ENCODE results near the gene FIZ1. TPM values are rescaled to one million over a fixed set of nuclear protein-coding genes. Genes with fewer than 3 reads are reported as not detected.

FIZ1 gene
- polyA plus RNA-seq, 2 donors = 7.2 to 10.9 TPM

Other genes starting within 250 kb of the FIZ1 start
- under 1 TPM; 0.48 to 0.53 TPM for gene COX6B2, start 244.8 kb downstream of the FIZ1 start, polyA plus RNA-seq
- gene GARIN5B, start 236.3 kb downstream of the FIZ1 start, polyA plus RNA-seq = not detected
- gene IL11, start 229.1 kb downstream of the FIZ1 start, polyA plus RNA-seq = under 1 TPM; 0.47 to 0.51 TPM
- gene TMEM190, start 222.7 kb downstream of the FIZ1 start, polyA plus RNA-seq = not detected
- gene TMEM238, start 215.2 kb downstream of the FIZ1 start, polyA plus RNA-seq = under 1 TPM; 0.49 to 0.98 TPM
- 1,000 to 10,000 TPM; 2,179 to 2,435 TPM for gene RPL28, start 213.6 kb downstream of the FIZ1 start, polyA plus RNA-seq
- 10 to 100 TPM; 12.8 to 24.1 TPM for gene UBE2S, start 191.7 kb downstream of the FIZ1 start, polyA plus RNA-seq
- under 1 TPM in 1 of 2 donors, not detected in 1; 0.01 TPM for gene SHISA7, start 156.2 kb downstream of the FIZ1 start, polyA plus RNA-seq
- gene ISOC2, start 137.9 kb downstream of the FIZ1 start, polyA plus RNA-seq = 10 to 100 TPM; 38.6 to 95.2 TPM
- gene C19orf85, start 134.8 kb downstream of the FIZ1 start, polyA plus RNA-seq = under 1 TPM in 1 of 2 donors, not detected in 1; 0.04 TPM
- gene ZNF628, start 122.9 kb downstream of the FIZ1 start, polyA plus RNA-seq = 1 to 10 TPM; 3.8 to 7.0 TPM
- gene NAT14, start 114.3 kb downstream of the FIZ1 start, polyA plus RNA-seq = 1 to 10 TPM; 4.2 to 6.8 TPM
- gene SSC5D, start 111.1 kb downstream of the FIZ1 start, polyA plus RNA-seq = 1 to 10 TPM in 1 of 2 donors, under 1 TPM in 1; 0.92 to 1.0 TPM
- not detected for gene SBK2, start 62.4 kb downstream of the FIZ1 start, polyA plus RNA-seq
- under 1 TPM; 0.09 to 0.18 TPM for gene SBK3, start 54.0 kb downstream of the FIZ1 start, polyA plus RNA-seq
- 1 to 10 TPM; 3.4 to 4.4 TPM for gene ZNF579, start 18.7 kb downstream of the FIZ1 start, polyA plus RNA-seq
- 10 to 100 TPM; 24.6 to 30.5 TPM for gene ZNF524, start 771 bp upstream of the FIZ1 start, polyA plus RNA-seq
- gene ZNF865, start 6.1 kb upstream of the FIZ1 start, polyA plus RNA-seq = 1 to 10 TPM; 4.3 to 5.9 TPM
- 1 to 10 TPM; 5.2 to 5.9 TPM for gene ZNF784, start 25.0 kb upstream of the FIZ1 start, polyA plus RNA-seq
- 10 to 100 TPM; 12.8 to 14.2 TPM for gene ZNF580, start 41.5 kb upstream of the FIZ1 start, polyA plus RNA-seq
- 10 to 100 TPM; 10.3 to 16.6 TPM for gene ZNF581, start 44.1 kb upstream of the FIZ1 start, polyA plus RNA-seq
- 1 to 10 TPM; 5.6 to 9.1 TPM for gene CCDC106, start 48.7 kb upstream of the FIZ1 start, polyA plus RNA-seq
- 100 to 1,000 TPM; 110 to 120 TPM for gene U2AF2, start 55.5 kb upstream of the FIZ1 start, polyA plus RNA-seq
- gene EPN1, start 75.7 kb upstream of the FIZ1 start, polyA plus RNA-seq = 10 to 100 TPM; 79.1 to 83.0 TPM
- not detected for gene NLRP9, start 138.9 kb upstream of the FIZ1 start, polyA plus RNA-seq
- gene RFPL4A, start 159.6 kb upstream of the FIZ1 start, polyA plus RNA-seq = not detected
- gene RFPL4AL1, start 169.6 kb upstream of the FIZ1 start, polyA plus RNA-seq = not detected
- not detected for gene NLRP11, start 232.5 kb upstream of the FIZ1 start, polyA plus RNA-seq
- gene NLRP4, start 237.0 kb upstream of the FIZ1 start, polyA plus RNA-seq = not detected